GM19099 (cell line): ENCODE measurements around the gene PCF11.

Source experiments
- POLR2A ChIP-seq: IDR thresholded peaks from 3 replicates; pipeline ENCODE4 v1.6.1; 2011; ENCODE audit warnings: low read depth; ENCODE audit not compliant: insufficient read length; ENCODE audit errors: extremely low read depth

Gene PCF11

DNA sequence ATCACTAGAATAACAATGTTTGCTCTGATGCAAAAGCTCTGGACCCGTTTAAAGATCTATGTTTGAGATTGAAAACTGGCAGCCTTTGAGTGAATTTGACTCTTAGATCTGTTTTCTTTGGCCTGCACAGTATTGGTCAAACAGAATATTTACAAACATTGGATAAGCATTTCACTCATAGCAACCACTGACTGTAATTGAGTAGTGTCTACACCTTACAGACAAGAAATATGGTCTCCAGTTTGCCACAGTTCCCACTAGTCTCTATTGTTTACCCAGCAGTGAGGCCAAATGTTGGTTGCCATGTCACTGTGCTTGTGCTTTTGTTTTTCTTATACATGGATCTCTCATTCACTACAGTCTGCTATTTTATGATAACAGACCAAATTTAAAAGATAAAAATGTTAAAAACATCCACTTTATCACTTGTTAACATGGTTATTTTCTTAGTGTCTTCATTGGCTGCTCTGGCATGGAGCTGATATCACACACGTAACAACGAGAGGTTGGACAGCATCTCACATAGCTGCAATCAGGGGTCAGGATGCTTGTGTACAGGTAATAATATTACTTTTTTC, 48.8 kb downstream of the PCF11 start:
- no peak for TF ChIP-seq POLR2A

DNA sequence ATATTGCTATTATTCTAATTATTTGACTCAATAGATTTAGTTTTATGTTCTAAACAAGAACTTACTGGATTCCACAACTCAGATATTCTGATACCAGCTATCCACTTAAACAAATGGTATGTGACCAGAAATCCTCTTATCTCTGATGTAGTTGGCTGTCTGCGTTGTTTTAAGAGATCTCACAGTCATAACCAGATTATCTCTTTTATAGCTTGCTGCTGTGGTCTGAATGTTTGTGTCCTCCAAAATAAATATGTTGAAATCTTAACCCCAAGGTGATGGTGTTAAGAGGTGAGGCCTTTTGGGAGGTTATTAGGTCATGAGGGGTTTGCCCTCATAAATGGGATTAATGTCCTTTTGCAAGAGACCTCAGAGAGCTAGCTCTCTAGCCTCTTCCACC, 49.3 kb downstream of the PCF11 start:
- TF ChIP-seq POLR2A: no peak

DNA sequence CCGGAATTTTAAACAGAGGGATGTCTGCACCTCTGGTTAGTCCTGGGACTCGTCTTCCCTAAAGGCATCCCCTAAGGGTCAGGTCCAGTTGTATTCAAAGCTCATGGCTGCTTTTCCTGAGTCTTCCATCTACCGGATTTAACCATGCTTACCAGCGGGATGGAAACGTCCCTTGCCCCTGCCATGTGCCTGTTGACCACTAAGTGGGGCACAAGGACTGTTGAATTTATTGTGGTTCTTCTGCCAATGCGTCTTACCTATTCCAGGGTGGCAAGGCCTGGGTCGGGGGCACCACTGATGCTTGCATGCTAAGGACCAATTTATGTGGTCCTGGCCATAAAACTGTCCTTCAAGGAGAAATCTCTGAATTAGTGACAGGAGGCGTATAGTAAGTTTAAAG, 62.2 kb downstream of the PCF11 start:
- TF ChIP-seq POLR2A: no peak

DNA sequence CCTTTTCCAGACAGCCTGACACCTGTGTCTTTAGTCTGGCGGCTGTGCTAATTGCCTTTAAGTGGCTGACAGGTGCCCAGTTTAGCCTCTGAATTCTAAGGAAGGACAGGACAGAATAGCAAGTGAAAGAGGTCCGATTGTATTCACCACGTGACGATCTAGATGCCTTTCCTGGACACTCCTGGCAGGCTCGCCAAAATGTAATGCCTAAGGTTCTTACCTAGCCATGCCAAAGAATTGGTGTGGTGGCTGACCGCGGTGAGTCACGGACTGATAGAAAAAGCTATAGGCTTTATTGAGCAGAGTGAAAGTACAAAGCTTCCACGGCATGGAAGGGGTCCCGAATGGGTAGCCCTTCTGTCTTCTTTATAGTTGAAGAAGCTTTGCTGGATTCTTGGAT, 63.3 kb downstream of the PCF11 start:
- TF ChIP-seq POLR2A: no peak

DNA sequence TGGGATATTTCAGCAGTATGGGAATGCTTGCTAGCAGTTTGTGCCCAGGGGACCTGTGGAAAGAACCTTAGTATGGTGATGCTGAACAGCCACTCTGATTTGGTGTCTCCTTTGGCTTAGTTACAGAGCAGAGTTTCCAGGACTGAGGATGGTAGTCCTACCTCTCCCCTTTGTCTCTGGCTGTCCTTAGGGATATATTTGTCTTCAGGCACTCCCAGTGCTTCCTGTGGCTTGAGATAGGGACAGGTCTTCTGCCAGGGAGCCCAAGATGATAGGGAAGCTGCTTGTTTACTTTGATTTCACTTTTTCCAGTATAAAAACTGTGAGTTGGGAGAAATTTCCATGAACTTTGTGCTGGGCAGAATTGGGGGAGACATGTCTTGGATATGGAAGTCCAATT, 64.8 kb downstream of the PCF11 start:
- TF ChIP-seq POLR2A: no peak

DNA sequence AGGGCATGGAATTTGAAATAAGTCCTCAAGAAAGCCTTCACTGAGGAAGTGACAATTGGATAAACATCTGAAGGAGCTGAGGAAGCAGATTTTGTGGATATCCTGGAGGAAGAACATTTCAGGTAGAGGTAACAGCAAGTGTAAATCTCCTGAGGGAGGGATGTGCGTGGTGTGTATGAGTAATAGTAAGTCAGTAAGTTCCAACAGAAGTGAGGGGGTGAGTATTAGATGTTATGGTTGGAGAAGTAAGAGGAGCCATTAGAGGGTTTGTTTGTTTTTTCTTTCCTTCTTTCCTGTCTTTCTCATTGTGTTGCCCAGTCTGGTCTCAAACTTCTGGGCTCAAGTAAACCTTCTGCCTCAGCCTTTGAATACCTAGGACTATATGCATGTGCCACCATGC, 65.6 kb downstream of the PCF11 start:
- TF ChIP-seq POLR2A: no peak

DNA sequence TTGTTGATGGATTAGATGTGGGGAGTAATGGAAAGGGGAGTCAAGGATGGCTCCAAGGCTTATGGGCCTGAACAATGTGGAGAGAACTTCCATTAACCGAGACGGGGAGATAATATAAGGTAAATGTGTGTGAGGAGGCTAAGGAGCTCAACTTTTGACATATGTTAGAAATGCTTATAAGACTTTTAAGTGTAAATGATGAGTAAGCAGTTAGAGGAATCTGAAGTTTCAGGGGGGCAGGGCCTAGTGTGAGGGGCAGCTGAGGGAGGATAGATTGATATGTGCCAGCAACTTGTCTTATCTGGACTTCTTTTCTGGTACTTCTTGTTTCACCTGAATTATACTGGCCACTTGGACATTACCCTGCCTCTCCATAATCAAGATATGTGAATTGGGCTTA, 66.5 kb downstream of the PCF11 start:
- TF ChIP-seq POLR2A: no peak

DNA sequence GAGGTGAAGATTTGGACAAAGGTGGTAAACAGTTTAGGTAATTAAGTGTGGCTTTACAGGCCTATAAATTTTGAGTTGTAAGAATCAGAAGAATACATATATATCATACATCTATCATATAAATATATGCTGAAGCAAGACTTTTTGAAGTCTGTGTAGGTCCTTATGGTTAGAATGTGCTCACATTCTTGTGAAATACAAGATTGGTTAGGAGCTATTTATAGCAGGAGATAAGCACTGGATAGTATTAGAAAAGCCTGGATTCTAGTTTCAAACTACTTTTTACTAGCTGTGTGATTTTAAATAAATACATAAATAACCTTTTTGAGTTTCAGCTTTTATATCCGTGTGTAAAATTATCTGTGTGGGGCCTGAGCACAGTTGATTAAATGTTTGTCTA, 78.9 kb downstream of the PCF11 start:
- TF ChIP-seq POLR2A: no peak
